AG09319 (cell line): ENCODE results near the gene GOLGA6L10.
"Not testable (repeated sequence)": the region's sequence is repeated elsewhere in the genome, so short reads cannot be mapped to it uniquely, and the experiment has no call there.

ENCODE experiments used
- DNase-seq: peaks from one replicate; pipeline ENCODE4 v3.0.0-alpha.2; 2010; ENCODE audit warnings: low read depth; ENCODE audit errors: extremely low read depth
- TF ChIP-seq, protein P1 (sequence below): IDR thresholded peaks from 2 replicates; pipeline ENCODE4 v1.5.1; 2011; ENCODE audit warnings: low read depth, mild to moderate bottlenecking, inconsistent platforms, low read length, moderate library complexity

Gene GOLGA6L10

DNA sequence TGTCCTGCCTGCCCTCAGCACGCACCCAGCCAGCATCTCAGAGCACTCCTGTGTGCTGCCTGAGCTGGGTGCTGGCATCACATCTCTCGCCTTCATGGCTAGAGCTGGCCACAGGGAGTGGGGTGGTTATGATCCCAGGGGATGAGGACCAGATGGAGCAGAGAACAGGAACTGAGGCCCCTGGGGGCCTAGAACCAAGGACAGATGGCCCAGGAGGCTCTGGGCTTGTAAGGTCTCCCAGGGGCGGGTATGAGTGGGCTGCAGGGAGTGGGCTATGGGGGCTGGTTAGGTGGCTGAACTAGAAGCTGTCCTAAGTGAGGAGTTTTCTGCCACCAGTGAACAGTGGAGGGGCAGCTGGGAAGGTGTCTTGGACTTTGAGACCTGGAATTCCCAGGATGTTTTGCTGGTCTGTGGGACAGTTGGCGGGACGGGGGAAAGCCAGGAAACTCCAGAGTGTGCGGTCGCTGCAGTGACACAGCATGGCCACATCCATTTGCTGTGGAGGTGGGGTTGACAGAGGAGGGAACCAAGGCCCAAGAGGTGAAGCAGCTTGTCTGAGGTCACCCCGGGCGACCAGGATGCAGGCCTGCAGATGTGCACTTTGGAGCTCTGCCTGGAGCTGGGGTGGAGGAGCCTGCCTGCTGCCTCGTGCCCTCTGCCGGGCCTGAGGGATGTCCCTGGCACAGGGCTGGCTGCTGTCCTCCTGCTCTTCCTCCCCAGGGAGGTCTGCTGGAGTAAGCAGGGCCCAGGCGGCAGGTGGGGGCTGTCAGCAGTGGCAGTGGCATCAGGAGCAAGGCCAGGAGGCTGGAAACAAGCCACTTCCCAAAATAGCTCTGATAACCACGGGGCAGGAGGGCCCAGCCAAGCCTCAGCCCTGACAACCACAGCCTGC, 16.3 kb downstream of the GOLGA6L10 start:
- DNase-seq: not testable (repeated sequence)

DNA sequence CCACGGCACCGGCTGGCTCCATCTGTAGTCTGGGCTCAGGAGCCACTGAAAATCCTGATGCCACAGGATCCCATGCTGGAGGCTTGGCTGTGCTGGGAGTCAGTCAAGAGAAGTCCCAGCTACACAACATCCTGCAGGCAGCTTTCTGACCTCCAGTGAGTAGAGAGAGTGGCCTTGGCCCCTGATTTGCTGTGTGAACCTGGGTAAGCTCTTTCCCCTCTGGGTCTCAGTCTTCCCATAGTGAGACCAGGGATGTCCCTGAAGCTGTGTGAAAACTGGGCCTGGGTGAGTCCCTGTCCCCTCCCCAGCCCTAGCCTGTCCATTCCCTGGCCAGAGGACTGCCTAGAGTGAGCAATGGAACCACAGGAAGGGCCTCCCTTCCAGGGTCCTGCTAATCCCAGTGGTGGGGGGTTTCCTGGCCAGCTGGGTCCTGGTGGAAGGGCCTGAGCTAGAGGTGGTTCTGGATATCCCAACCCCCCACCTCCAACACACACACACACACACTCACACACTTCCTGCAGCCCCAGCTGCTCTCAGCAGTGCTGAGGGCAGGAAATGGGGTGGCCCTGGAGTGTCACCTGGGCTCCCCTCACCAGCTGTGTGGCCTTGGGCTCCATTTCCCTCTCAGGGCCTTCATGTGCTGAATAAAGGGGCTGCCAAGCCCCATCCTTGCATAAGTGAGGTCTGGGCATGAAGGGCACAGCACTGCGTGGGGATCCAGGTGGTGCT, 17.5 kb downstream of the GOLGA6L10 start:
- not testable (repeated sequence) for DNase-seq

DNA sequence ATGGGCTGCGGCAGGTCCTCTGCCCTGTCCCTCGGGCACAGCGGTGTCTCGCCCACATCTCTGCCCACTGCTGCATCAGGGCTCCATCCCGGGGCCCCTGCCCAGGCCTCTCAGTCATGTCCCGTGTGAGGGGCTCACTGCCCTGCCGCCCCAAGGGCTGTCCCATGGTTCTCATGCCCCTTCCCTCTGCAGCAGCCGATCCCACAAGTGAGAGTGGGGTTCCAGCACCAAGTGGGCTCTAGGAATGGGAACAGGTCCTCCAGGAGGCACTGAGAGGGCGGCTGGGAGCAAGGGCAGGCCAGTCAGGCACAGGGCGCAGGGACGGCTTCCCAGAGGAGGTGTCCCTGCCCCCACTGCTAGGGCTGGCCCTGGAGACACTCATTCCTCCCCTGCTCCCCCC, 18.4 kb downstream of the GOLGA6L10 start:
- not testable (repeated sequence) for DNase-seq

DNA sequence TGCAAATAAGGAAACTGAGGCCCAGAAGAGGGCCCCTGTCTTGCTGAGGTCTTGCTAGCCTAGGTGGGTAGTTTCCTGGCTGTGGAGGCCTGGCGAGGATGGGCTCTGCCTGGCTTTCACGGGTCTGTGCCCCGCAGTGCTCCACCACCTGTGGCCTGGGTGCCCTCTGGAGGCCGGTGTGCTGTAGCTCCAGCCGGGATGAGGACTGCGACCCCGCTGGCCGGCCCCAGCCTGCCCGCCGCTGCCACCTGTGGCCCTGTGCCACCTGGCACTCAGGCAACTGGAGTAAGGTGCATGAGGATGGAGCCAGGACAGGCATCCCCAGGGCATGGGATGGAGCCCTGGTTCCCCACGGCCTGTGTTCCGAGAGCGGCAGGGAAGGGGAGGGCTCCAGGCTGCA, 20.2 kb downstream of the GOLGA6L10 start:
- not testable (repeated sequence) for DNase-seq

DNA sequence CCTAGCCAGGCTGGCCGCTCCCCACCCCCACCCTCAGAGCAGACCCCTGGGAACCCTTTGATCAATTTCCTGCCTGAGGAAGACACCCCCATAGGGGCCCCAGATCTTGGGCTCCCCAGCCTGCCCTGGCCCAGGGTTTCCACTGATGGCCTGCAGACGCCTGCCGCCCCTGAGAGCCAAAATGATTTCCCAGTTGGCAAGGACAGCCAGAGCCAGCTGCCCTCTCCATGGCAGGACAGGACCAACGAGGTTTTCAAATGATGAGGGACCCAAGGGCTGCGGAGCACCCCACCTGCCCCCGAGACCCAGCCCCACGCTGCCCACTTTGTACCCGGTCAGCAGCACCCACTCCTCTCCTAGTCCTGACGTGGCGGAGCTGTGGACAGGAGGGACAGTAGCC, 21.9 kb downstream of the GOLGA6L10 start:
- not testable (repeated sequence) for DNase-seq

DNA sequence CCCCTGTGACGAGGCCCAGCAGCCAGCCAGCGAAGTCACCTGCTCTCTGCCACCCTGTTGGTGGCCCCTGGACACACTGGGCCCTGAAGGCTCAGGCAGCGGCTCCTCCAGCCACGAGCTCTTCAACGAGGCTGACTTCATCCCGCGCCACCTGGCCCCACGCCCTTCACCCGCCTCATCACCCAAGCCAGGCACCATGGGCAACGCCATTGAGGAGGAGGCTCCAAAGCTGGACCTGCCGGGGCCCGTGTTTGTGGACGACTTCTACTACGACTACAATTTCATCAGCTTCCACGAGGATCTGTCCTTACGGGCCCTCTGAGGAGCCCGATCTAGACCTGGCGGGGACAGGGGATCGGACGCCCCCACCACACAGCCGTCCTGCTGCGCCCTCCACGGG, 22.4 kb downstream of the GOLGA6L10 start:
- DNase-seq: not testable (repeated sequence)

DNA sequence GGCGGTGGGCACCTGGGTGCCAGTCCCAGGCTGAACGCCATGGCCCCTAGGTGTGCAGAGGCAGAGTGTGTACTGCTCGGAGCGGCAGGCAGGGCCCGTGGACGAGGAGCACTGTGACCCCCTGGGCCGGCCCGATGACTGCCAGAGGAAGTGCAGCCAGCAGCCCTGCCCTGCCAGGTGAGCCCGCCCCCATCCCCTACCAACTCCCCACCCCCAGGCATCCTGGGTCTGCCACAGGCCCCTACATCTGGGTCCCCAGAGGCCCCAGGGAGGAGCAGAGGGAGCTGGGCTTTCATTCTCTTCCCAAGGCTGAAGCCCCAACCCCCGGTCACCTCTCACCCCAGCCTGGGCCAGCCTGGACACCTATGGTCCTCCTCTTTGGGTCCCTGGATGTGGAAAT, 23.6 kb downstream of the GOLGA6L10 start:
- DNase-seq: not testable (repeated sequence)

DNA sequence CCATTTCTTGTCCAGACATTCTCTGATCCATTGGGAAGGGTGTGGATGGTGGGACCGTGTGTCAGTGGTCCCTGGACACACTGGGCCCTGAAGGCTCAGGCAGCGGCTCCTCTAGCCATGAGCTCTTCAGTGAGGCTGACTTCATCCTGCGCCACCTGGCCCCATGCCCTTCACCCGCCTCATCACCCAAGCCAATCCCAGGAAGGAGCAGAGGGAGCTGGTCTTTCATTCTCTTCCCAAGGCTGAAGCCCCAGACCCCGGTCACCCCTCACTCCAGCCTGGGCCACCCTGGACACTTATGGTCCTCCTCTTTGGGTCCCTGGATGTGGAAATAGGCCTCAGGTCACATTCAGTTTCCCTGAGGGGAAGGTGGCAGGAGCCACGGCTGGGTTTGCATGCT, 24.4 kb downstream of the GOLGA6L10 start:
- not testable (repeated sequence) for DNase-seq

DNA sequence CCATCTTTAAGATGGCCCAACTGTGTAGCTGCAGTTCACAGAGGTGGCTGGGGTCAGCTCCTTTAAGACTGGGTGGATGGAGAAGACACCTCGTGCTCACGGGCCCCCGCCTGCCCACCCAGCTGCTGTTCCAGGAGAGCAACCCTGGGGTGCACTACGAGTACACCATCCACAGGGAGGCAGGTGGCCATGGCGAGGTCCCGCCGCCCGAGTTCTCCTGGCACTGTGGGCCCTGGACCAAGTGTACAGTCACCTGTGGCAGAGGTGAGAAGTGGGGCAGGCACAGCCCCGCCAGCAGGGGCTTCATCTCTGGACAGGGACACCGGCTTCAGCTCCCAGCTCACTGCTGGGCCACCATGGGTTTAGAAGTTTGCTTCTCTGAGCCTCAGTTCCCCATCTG, 26.8 kb downstream of the GOLGA6L10 start:
- not testable (repeated sequence) for DNase-seq

DNA sequence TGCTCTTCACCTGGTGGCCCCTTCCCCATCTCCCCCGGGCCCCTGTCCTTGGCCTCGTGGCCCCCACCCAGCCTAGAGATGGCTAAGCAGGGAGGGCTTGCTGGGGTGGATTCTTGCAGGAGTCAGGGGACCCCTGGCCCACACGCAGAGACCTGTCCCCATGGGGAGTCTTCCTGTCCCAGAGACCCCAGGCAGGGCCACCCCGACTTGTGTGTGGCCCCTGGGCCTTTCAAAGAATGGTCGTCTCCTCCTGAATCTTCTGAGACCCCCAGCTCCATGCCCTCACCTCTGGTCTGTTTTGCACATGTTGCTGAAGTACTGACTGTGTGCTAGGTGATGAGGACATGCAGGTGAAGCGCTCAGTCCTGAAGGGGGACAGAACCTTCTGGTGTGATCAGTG, 28.4 kb downstream of the GOLGA6L10 start:
- not testable (repeated sequence) for DNase-seq

DNA sequence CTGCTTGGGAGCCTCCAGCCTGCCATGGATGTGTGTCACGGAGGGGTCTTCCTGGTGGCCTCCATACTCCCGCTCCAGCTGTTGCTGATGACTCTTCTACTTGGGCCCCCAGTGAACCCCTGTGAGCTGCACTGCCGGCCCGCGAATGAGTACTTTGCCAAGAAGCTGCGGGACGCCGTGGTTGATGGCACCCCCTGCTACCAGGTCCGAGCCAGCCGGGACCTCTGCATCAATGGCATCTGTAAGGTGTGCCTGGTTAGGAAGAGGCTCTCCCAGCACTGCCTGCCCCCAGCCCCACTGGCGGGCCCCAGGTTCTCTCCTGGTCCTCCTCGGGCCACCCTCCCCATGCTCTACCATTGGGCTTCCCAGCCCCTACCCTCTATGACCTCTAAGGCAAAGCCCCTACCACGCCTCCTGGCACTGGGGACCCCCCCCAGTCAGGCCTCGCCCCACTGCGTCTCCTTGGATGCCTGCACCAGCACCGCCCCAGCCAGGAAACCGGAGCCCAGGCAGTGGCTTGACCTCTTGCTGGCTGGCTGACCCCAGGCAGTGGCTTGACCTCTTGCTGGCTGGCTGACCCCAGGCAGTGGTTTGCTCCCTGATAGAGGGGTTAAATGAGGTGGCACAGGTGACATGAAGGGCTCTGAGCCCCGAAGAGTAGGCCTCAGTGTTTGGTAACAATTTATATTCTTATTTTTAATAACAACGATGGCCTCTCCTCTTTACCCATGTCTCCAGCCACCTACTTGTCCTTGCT, 29.6 kb downstream of the GOLGA6L10 start:
- DNase-seq: not testable (repeated sequence)

DNA sequence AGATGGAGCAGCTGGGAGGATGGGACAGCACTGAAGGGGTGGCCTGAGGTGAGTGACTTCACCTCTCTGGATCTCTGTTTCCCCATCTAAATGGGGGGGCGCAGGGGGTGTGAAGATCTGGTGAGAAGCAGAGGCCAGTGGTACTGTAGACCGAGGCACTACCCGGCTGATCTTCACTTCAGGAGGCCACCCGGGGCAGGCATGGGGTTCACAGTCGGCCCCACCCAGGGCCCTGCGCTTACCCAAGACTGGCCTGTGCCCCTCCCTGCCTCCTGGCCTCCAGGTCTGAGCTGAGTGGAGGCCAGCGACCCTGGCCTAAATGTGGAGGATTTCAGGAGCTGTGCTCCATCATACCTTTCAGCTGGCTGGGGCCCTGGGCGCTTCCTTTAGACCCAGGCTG, 31.0 kb downstream of the GOLGA6L10 start:
- DNase-seq: not testable (repeated sequence)

DNA sequence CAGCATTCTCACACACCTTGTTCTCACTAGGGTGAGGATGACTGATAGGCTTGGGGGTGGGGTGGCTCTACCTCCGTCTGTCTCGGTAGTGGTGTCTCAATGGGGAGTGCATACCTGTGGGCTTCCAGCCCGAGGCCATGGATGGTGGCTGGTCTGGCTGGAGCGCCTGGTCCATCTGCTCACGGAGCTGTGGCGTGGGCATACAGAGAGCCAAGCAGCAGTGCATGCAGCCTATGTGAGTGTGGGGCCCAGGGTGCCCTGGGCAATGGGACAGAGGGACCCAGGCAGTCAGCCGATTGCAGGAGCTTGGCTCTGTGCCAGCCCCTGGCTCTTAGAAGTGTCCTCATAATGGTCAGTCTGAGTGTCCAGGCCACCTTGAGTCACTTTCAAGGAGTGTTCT, 31.8 kb downstream of the GOLGA6L10 start:
- not testable (repeated sequence) for DNase-seq

DNA sequence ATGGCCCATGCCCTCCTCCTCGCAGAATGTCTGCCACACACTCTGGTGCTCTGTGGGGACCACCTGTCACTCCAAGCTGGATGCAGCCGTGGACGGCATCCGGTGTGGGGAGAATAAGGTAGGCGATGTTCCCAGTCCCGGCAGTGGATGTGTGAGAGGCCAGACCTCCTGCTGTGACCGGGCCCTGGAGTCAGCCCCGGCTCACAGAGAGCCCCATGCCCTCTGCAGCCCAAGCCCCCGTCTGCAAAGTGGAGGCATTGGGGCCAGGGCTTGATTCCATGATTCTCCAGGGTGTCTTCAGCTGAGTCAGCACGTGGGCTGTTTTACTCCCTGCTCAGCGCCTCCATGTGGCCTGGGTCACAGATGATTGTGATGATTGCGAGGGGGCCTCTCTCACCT, 32.2 kb downstream of the GOLGA6L10 start:
- no peak for DNase-seq
- TF ChIP-seq, protein P1, sequence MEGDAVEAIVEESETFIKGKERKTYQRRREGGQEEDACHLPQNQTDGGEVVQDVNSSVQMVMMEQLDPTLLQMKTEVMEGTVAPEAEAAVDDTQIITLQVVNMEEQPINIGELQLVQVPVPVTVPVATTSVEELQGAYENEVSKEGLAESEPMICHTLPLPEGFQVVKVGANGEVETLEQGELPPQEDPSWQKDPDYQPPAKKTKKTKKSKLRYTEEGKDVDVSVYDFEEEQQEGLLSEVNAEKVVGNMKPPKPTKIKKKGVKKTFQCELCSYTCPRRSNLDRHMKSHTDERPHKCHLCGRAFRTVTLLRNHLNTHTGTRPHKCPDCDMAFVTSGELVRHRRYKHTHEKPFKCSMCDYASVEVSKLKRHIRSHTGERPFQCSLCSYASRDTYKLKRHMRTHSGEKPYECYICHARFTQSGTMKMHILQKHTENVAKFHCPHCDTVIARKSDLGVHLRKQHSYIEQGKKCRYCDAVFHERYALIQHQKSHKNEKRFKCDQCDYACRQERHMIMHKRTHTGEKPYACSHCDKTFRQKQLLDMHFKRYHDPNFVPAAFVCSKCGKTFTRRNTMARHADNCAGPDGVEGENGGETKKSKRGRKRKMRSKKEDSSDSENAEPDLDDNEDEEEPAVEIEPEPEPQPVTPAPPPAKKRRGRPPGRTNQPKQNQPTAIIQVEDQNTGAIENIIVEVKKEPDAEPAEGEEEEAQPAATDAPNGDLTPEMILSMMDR: no peak

DNA sequence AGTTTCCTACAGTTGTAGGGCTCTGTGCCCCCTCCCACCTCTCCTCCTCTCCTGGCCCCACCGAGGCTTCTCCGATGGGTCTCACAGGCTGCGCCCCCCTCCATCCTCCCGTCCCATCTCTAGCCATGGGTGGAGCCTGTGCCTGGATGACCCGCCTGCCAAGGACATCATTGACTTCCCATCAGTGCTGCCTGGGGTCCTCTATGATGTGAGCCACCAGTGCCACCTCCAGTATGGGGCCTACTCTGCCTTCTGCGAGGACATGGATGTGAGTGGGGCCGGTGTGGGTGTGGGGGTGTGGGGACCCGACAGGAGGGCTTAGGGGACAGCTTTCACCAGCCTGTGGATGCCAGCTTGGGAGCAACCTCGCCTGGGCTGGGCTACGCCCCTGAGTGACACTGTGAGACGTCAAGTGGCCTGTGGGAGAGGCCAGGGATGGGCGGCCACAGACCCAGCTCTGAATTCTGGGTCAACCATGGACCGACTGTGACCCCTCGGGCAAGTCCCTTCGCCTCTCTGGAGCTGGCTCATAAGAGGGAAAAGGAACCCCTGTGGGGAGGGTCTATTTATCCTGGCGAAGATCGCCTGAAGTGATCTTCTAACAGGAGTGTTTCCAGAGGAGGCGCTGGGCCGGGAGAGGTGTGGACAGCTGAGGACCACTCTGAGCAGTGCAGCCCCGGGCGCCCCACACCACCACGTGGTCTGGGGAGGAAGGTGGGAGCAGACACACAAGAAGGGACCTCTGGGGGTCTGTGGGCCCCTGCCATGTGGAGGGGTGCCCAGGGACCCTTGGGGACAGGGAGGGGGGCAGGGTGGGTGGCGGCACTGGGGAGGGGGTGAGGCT, 32.8 kb downstream of the GOLGA6L10 start:
- DNase-seq: not testable (repeated sequence)
